MCF 10A (cell line): ENCODE results near the gene DYSF. TPM values are rescaled to one million over a fixed set of nuclear protein-coding genes. Genes with fewer than 3 reads are reported as not detected.

ENCODE experiments used
- BruUV-seq: library from RNA; stranded (reverse); fragments of 400-500 nt; replicated peaks from 2 replicates; lab custom pipeline; 2021; lab: Mats Ljungman, UMichigan
- CTCF ChIA-PET: fragments of 300-600 bp; sonication (Branson Sonifier 250); formaldehyde crosslinking; extraction: SDS; loops from one replicate; lab custom pipeline; 2021; ENCODE audit warnings: antibody characterized with exemption, inconsistent platforms; lab: Yijun Ruan, JAX
- POLR2A ChIA-PET: fragments of 300-600, 350-650 bp; sonication (Branson Sonifier 250); formaldehyde crosslinking; extraction: SDS; loops from one replicate; lab custom pipeline; 2020; ENCODE audit warnings: antibody characterized with exemption, inconsistent platforms; lab: Yijun Ruan, JAX
- DNase-seq: peaks from one replicate; pipeline ENCODE4 v3.0.0-alpha.2; 2018; ENCODE audit not compliant: unreplicated experiment
- H3K27ac Mint-ChIP-seq: one replicate; pipeline ENCODE4 v1.8.0; 2022; ENCODE audit warnings: mild to moderate bottlenecking, low read depth, mixed read lengths; ENCODE audit not compliant: unreplicated experiment
- H3K27me3 Mint-ChIP-seq: one replicate; pipeline ENCODE4 v1.8.0; 2022; ENCODE audit warnings: mixed read lengths; ENCODE audit not compliant: insufficient read depth, unreplicated experiment
- H3K36me3 Mint-ChIP-seq: one replicate; pipeline ENCODE4 v1.8.0; 2022; ENCODE audit warnings: mild to moderate bottlenecking, moderate library complexity, mixed read lengths; ENCODE audit not compliant: insufficient read depth, unreplicated experiment
- H3K4me1 Mint-ChIP-seq: one replicate; pipeline ENCODE4 v1.8.0; 2022; ENCODE audit warnings: mixed read lengths; ENCODE audit not compliant: insufficient read depth, unreplicated experiment
- H3K4me3 Mint-ChIP-seq: one replicate; pipeline ENCODE4 v1.8.0; 2022; ENCODE audit warnings: mild to moderate bottlenecking, moderate library complexity, mixed read lengths; ENCODE audit not compliant: unreplicated experiment
- H3K9me3 Mint-ChIP-seq: one replicate; pipeline ENCODE4 v1.8.0; 2022; ENCODE audit warnings: mixed read lengths; ENCODE audit not compliant: unreplicated experiment
- CTCF ChIP-seq: fragments of 200-600 bp; IDR thresholded peaks from one replicate; pipeline ENCODE4 v1.8.0; 2022; ENCODE audit warnings: antibody characterized with exemption, mild to moderate bottlenecking; ENCODE audit not compliant: unreplicated experiment
- intact Hi-C: fragments of 100-400 bp; cut with micrococcal nuclease; formaldehyde crosslinking; loops from 2 replicates; pipeline ENCODE4 v1.14.1; 2022
- total RNA-seq: library from RNA; stranded (reverse); gene quantifications from 2 replicates; pipeline ENCODE4 v1.2.3, GENCODE V29; 2022

The DYSF gene
- total RNA-seq, 1 experiment from 2014 or later: 2.0 TPM

GRCh38 chr2:71506222-71507153 lies 53.1 kb downstream of the DYSF start:
- Mint-ChIP-seq H3K36me3 (no peaks in the 10 kb centered on the region), H3K27me3 (no peaks in the 10 kb centered on the region), H3K4me1 (no peaks in the 10 kb centered on the region), H3K4me3 (no peak overlapping the region), H3K9me3 (no peaks in the 10 kb centered on the region), H3K27ac (no peak overlapping the region)
- POLR2A ChIA-PET: interaction anchor here (0.6 kb wide), 1 partner anchor 233 kb away, joined by 6 read pairs; no protein-coding TSS in a partner anchor
- CTCF ChIA-PET: interaction anchor here (0.6 to 11.2 kb wide), 8 partner anchors 46 to 483 kb away, joined by 3 to 149 read pairs (median 4); no protein-coding TSS in a partner anchor
- intact Hi-C loops: no loop called here
- no peak for DNase-seq
- no peak for TF ChIP-seq CTCF
- BruUV-seq: no TSS peak

- no peak overlapping the region for H3K27ac Mint-ChIP-seq
- no TSS peak for BruUV-seq
- CTCF ChIA-PET: interaction anchor here (0.8 to 11.2 kb wide), 5 partner anchors 47 to 484 kb away, joined by 4 to 149 read pairs (median 7); no protein-coding TSS in a partner anchor
These were observed 54.1 kb downstream of the DYSF start for GRCh38 chr2:71507476-71507875.

DNA sequence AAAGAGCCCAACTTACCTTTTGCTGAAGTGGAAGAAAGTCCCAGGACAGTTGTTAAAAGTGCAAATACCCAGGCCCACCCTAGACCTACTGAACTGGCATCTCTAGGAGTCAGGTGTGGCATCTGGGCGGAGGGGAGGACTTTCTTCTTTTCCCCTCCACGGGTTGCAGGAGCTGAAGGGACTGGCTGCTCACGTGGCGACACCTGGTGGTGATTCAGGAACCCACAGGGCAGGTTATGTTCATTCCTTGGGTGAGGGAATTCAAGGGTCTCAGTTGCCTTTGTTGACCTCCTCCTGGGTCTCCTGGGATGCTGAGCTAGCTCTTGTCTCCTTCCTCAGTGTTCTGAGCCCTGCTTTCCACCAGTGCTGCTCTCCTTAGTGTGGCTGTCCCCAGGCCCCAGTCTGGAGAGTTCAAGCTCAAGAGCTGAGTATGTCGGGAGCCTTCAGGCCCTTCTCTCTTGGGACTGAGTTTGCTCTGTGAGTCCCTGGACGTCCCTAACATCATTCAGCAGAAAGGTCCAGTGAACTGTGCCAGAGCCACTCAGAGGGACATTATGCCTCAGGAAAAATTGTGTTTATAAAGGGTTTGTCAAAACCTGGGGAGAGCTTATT lies 56.9 kb downstream of the DYSF start:
- Mint-ChIP-seq H3K36me3 (no peaks in the 10 kb centered on the region), H3K27ac (no peak overlapping the region), H3K4me1 (no peaks in the 10 kb centered on the region), H3K9me3 (no peaks in the 10 kb centered on the region), H3K4me3 (no peak overlapping the region), H3K27me3 (no peaks in the 10 kb centered on the region)
- intact Hi-C loops: loop anchor here (1.0 to 2.0 kb wide), 4 partner anchors 49 to 353 kb away; no protein-coding TSS in a partner anchor
- ChIA-PET CTCF (interaction anchor here (0.6 to 11.2 kb wide), 49 partner anchors 9 to 1728 kb away, joined by 3 to 149 read pairs (median 4); partner anchors contain the start of genes DYSF and ZNF638), POLR2A (interaction anchor here (0.5 to 1.3 kb wide), 3 partner anchors 180 to 635 kb away, joined by 3 to 10 read pairs (median 4); no protein-coding TSS in a partner anchor)
- peak; percentile 89 for TF ChIP-seq CTCF
- peak; percentile 69 for DNase-seq
- BruUV-seq: no TSS peak

More at GRCh38 chr2:71507476-71507875, 54.1 kb downstream of the DYSF start:
- DNase-seq: no peak
- Mint-ChIP-seq H3K27me3 (no peaks in the 10 kb centered on the region), H3K36me3 (no peaks in the 10 kb centered on the region), H3K4me3 (no peak overlapping the region), H3K9me3 (no peaks in the 10 kb centered on the region), H3K4me1 (no peaks in the 10 kb centered on the region)
- TF ChIP-seq CTCF: no peak
- intact Hi-C loops: no loop called here
- POLR2A ChIA-PET: interaction anchor here (0.7 kb wide), 2 partner anchors 208 to 283 kb away, joined by 3 read pairs; no protein-coding TSS in a partner anchor
